ENCODE results near the gene INSIG2. TPM values are rescaled to one million over a fixed set of nuclear protein-coding genes. Genes with fewer than 3 reads are reported as not detected.

Gene INSIG2
- total and polyA plus RNA-seq, 9 of the 15 experiments (the other 6 are each of a cell fraction or from before 2014, with no cell fraction given): 1.5 to 34.2 (median 6.4) TPM

- peaks cover 0 to 10% of the 10 kb centered on the region in 2 experiments; a peak in 3 of 5 replicates for H3K27me3 ChIP-seq (ENCODE audit: control insufficient read depth in 2 of 2, insufficient read depth in 2 of 2, low read length in 2 of 2)
- no peaks in the 10 kb centered on the region for H3K79me2 ChIP-seq (ENCODE audit: control insufficient read depth, insufficient read depth, low read length)
- H2AFZ ChIP-seq (ENCODE audit: low read depth, low read length): no peak overlapping the region
- WGBS (ENCODE audit: insufficient coverage, low coverage, missing lambda C conversion rate): 0% methylated on average over 7 of the region's 7 CpGs
- ChIA-PET CTCF (ENCODE audit: low intra/inter-chr PET ratio) (no interaction called here), POLR2A (no interaction called here)
- intact Hi-C loops (cut with micrococcal nuclease) (loop anchor here (5.0 kb wide), 1 partner anchor 181 kb away; no protein-coding TSS in a partner anchor), in situ Hi-C loops (cut with MboI) (no loop called here)
- no peak overlapping the region for H3K27ac ChIP-seq (ENCODE audit: extremely low read depth, low read depth, low read length)
- H4K20me1 ChIP-seq (replicated peaks; ENCODE audit: control insufficient read depth, insufficient read depth, low read length): no peaks in the 10 kb centered on the region
- no peak overlapping the region for H3K4me2 ChIP-seq (ENCODE audit: insufficient read depth, low read length)
- DNase-seq (ENCODE audit: extremely low read depth in 1 of 4, low spot score in 3 of 4) (no peak), FAIRE-seq (no peak), ATAC-seq (no peak)
- no peaks in the 10 kb centered on the region for H3K9me3 ChIP-seq (replicated peaks; ENCODE audit: control insufficient read depth, insufficient read depth, low read depth, low read length)
- no peaks in the 10 kb centered on the region for H3K36me3 ChIP-seq (ENCODE audit: control insufficient read depth, insufficient read depth, low read length)
- H3K9me1 ChIP-seq (ENCODE audit: control insufficient read depth, insufficient read depth, low read length): no peaks in the 10 kb centered on the region
- H3K9ac ChIP-seq (ENCODE audit: insufficient read depth in 1 of 2, low read depth in 2 of 2, low read length in 2 of 2): no peak overlapping the region
- no peak overlapping the region for H3K4me3 ChIP-seq
- H3K4me1 ChIP-seq (replicated peaks in 1 of 2; ENCODE audit: control insufficient read depth in 2 of 2, insufficient read depth in 2 of 2, low read length in 2 of 2): no peaks in the 10 kb centered on the region
- no TSS peak for BruUV-seq (replicated peaks)
- TF ChIP-seq PKNOX1 (IDR thresholded peaks at IDR 0.05) (no peak), ZNF778 (CRISPR knock-in tag; IDR thresholded peaks at IDR 0.05) (no peak), HMG20A (CRISPR knock-in tag; conservative IDR thresholded peaks at IDR 0.05) (no peak), SMARCE1 (IDR thresholded peaks at IDR 0.05) (no peak), CBX8 (IDR thresholded peaks at IDR 0.05; ENCODE audit: borderline replicate concordance, extremely low read depth, low read depth, low read length, poor library complexity, severe bottlenecking) (no peak), PBX2 (CRISPR knock-in tag; IDR thresholded peaks at IDR 0.05; ENCODE audit: low read depth) (no peak), PBX2 (tag; conservative IDR thresholded peaks at IDR 0.05; ENCODE audit: low read depth) (no peak), CHAMP1 (IDR thresholded peaks at IDR 0.05) (no peak), ZNF507 (tag; conservative IDR thresholded peaks at IDR 0.05) (no peak), YY1 (IDR thresholded peaks at IDR 0.05; ENCODE audit: borderline replicate concordance in 1 of 3, control insufficient read depth in 1 of 3, extremely low read depth in 1 of 3, insufficient read depth in 3 of 3, insufficient read length in 1 of 3, insufficient replicate concordance in 2 of 3, low read depth in 1 of 3, low read length in 2 of 3) (no peak), PHTF2 (CRISPR knock-in tag; IDR thresholded peaks at IDR 0.05) (no peak), ZNF311 (CRISPR knock-in tag; IDR thresholded peaks at IDR 0.05) (no peak)
Measured at GRCh38 chr2:118040891-118041290, 47.4 kb upstream of the INSIG2 start.
